ENCODE results near the gene AFAP1L2.

Gene AFAP1L2

GRCh38 chr10:114285961-114286441 is 118.3 kb downstream of the AFAP1L2 start:
- no peak for DNase-seq

GRCh38 chr10:114284346-114285071 is 119.8 kb downstream of the AFAP1L2 start:
- DNase-seq: no peak

- DNase-seq: no peak
These were observed 120.6 kb downstream of the AFAP1L2 start for GRCh38 chr10:114283535-114284234.

- no peak for DNase-seq
These were observed 121.2 kb downstream of the AFAP1L2 start for GRCh38 chr10:114283091-114283490.

GRCh38 chr10:114282526-114282925 is 121.8 kb downstream of the AFAP1L2 start:
- DNase-seq: no peak

GRCh38 chr10:114281461-114281860 is 122.8 kb downstream of the AFAP1L2 start:
- no peak for DNase-seq

GRCh38 chr10:114281006-114281405 is 123.3 kb downstream of the AFAP1L2 start:
- no peak for DNase-seq

- DNase-seq: no peak
These were observed 124.2 kb downstream of the AFAP1L2 start for GRCh38 chr10:114279901-114280644.

- no peak for DNase-seq
These were observed 125.0 kb downstream of the AFAP1L2 start for GRCh38 chr10:114279289-114279688.

GRCh38 chr10:114278884-114279191 is 125.5 kb downstream of the AFAP1L2 start:
- no peak for DNase-seq

GRCh38 chr10:114278140-114278883 is 126.0 kb downstream of the AFAP1L2 start:
- no peak for DNase-seq

- no peak for DNase-seq
These were observed 127.6 kb downstream of the AFAP1L2 start for GRCh38 chr10:114276671-114277070.

- no peak for DNase-seq
These were observed 128.2 kb downstream of the AFAP1L2 start for GRCh38 chr10:114276066-114276465.

- DNase-seq: no peak
These were observed 129.5 kb downstream of the AFAP1L2 start for GRCh38 chr10:114274616-114275453.

GRCh38 chr10:114273910-114274309 is 130.4 kb downstream of the AFAP1L2 start:
- DNase-seq: no peak

- DNase-seq: no peak
These were observed 131.6 kb downstream of the AFAP1L2 start for GRCh38 chr10:114272696-114273095.

- no peak for DNase-seq
These were observed 132.5 kb downstream of the AFAP1L2 start for GRCh38 chr10:114271779-114272167.

- no peak for DNase-seq
These were observed 133.1 kb downstream of the AFAP1L2 start for GRCh38 chr10:114271075-114271778.

- no peak for DNase-seq
These were observed 137.8 kb downstream of the AFAP1L2 start for GRCh38 chr10:114266521-114266920.

GRCh38 chr10:114265392-114266053 is 138.8 kb downstream of the AFAP1L2 start:
- no peak for DNase-seq

- no peak for DNase-seq
These were observed 141.8 kb downstream of the AFAP1L2 start for GRCh38 chr10:114262496-114262895.
